Mucosa of descending colon (tissue), 3 donors: ENCODE data around the gene ATP5MC2. TPM values are rescaled to one million over a fixed set of nuclear protein-coding genes. Genes with fewer than 3 reads are reported as not detected.

Source experiments
- ATAC-seq: fragments of 200-7000 bp; cut with Tn5 transposase; one replicate; pipeline ENCODE4 v1.9.1; 2020; ENCODE audit warnings: mild to moderate bottlenecking, moderate library complexity
- DNase-seq, 3 donors: peaks; one replicate each; pipeline ENCODE4 v3.0.0-alpha.2; 2020
- H3K36me3 ChIP-seq: fragments of 200-600 bp; one replicate; pipeline ENCODE4 v1.8.0; 2021; ENCODE audit warnings: low read depth, mild to moderate bottlenecking
- H3K4me1 ChIP-seq: fragments of 200-600 bp; one replicate; pipeline ENCODE4 v1.8.0; 2021; ENCODE audit warnings: low read depth, mild to moderate bottlenecking
- H3K4me3 ChIP-seq: fragments of 200-600 bp; one replicate; pipeline ENCODE4 v1.8.0; 2021; ENCODE audit warnings: mild to moderate bottlenecking
- H3K9me3 ChIP-seq: fragments of 200-600 bp; one replicate; pipeline ENCODE4 v1.8.0; 2021; ENCODE audit warnings: mild to moderate bottlenecking
- intact Hi-C, 2 donors: fragments of 100-400 bp; cut with DNase I in 1 of 2; cut with micrococcal nuclease in 1 of 2; formaldehyde crosslinking; loops; one replicate each; pipeline versions ENCODE4 v1.11.0 to v1.11.1; 2022; cut with DNase I, micrococcal nuclease
- total RNA-seq, 3 donors: library from RNA; stranded (reverse); fragmentation: NEBNext Ultra II Directional in 2 of 3; extraction: Animal tissue kit (Norgen Biotek cat#: 25700) in 2 of 3; gene quantifications; one replicate each; pipeline versions ENCODE4 v1.2.1 to v1.2.4, GENCODE V29; 2021 to 2023
- TF ChIP-seq, protein P1 (sequence below): fragments of 200-600 bp; IDR thresholded peaks from one replicate; pipeline ENCODE4 v1.8.0; 2022; ENCODE audit warnings: antibody characterized with exemption, mild to moderate bottlenecking
- donor health status: DM: no; HTN: no; CAD: no; lungs with moderate emphysema.
- donor health status: DM: no; HTN: no; CAD: no.
- donor health status: DM: no; HTN: yes; CAD: no.

The ATP5MC2 gene
- total RNA-seq, 3 donors from 2014 or later = 328 to 354 (median 349) TPM

DNA sequence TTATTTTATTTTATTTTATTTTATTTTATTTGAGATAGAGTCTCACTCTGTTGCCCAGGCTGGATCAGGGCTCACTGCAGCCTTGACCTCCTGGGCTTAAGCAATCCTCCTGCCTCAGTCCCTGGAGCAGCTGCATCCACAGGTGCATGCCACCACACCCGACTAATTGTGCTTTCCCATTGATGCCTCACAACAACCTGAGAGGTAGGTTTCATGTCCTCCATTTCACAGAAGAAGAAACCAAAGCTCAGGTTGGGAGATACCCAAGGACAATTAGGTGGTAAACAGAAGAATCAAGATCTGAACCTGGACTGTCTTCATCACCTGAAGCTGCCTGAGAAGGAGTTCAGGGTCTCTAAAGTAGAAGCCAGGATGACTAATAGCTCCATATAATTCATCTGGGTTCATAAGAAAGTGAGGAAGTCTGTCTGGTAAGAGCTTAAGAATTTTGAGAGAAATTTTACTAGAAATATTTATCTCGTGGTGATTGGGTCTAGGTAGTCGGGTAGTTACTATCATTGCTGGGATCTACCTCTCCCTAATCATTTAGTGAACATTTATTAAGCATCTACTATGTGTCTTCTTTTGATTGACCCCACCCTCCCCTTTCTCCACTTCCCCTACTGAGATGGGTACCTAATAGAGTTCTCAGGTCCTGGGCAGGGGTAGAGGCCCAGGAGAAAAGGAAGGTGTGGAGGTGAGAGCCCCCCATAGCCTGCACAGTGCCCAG lies 23.2 kb upstream of the ATP5MC2 start:
- ATAC-seq (no peak), DNase-seq (no peak)
- peaks cover 8% of the 10 kb centered on the region for H3K4me1 ChIP-seq
- TF ChIP-seq, protein P1, sequence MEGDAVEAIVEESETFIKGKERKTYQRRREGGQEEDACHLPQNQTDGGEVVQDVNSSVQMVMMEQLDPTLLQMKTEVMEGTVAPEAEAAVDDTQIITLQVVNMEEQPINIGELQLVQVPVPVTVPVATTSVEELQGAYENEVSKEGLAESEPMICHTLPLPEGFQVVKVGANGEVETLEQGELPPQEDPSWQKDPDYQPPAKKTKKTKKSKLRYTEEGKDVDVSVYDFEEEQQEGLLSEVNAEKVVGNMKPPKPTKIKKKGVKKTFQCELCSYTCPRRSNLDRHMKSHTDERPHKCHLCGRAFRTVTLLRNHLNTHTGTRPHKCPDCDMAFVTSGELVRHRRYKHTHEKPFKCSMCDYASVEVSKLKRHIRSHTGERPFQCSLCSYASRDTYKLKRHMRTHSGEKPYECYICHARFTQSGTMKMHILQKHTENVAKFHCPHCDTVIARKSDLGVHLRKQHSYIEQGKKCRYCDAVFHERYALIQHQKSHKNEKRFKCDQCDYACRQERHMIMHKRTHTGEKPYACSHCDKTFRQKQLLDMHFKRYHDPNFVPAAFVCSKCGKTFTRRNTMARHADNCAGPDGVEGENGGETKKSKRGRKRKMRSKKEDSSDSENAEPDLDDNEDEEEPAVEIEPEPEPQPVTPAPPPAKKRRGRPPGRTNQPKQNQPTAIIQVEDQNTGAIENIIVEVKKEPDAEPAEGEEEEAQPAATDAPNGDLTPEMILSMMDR = no peak
- H3K4me3 ChIP-seq = no peak overlapping the region
- no peaks in the 10 kb centered on the region for H3K36me3 ChIP-seq
- no peaks in the 10 kb centered on the region for H3K9me3 ChIP-seq
- intact Hi-C loops = no loop called here

DNA sequence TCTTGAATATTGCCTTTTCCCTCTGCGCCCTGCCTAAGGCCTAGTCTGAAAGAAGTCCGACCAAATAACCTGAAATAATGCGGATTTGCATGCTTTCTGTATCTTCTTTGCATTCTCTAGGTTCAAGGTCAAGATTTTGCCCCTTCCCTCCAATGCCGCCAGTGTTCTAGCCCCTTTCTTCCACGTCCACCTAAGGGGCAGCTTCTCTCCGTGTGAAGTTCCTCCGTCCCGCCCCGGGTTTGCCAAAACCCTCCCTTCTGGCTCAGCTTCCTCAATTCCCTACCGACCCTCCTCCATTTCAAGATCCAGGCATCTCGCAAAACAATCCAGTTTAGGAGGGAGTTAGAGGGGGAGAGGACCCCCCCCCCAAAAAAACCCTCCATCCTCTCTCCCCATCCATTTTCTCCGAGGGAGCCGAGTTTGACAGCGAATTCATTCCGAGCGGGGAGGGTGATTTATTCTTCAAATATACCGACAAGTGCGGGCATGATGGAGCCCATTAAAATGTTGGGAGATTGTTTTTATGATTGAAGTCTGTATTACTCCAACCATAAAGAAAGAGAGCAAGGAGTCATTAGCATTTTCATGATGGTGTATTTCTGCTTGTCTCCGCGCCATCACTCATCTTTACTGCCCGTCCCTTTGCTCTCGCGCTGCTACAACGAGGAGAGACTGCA lies 20.9 kb upstream of the ATP5MC2 start:
- Histone ChIP-seq H3K4me3 (no peak overlapping the region), H3K4me1 (peaks cover 8% of the 10 kb centered on the region), H3K36me3 (no peaks in the 10 kb centered on the region), H3K9me3 (no peaks in the 10 kb centered on the region)
- TF ChIP-seq, protein P1 = no peak
- ATAC-seq = no peak
- intact Hi-C loops = no loop called here
- no peak for DNase-seq

DNA sequence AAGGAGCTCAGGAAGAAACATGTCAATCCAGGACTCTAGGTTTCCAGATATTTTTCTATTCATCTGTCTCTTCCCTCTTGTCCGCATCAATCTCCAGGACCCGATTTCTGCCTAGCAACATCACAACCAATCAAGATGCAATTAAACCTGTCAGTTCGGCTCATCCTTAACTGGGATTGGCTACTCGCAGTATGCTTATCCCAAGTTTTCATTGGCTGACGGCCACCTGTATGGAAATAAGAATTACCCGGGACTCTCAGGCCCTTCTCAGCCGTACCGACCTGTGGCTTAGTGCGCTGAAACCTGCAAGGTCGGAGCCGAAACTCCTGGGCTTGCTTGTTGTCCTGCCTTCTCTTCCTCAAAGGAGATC lies 20.4 kb upstream of the ATP5MC2 start:
- intact Hi-C loops = no loop called here
- H3K9me3 ChIP-seq = no peaks in the 10 kb centered on the region
- H3K36me3 ChIP-seq = no peaks in the 10 kb centered on the region
- H3K4me3 ChIP-seq = no peak overlapping the region
- TF ChIP-seq, protein P1 = no peak
- DNase-seq = peak; percentile 55 to 89 (median 56)
- H3K4me1 ChIP-seq = peaks cover 8% of the 10 kb centered on the region
- ATAC-seq = peak; percentile 98

DNA sequence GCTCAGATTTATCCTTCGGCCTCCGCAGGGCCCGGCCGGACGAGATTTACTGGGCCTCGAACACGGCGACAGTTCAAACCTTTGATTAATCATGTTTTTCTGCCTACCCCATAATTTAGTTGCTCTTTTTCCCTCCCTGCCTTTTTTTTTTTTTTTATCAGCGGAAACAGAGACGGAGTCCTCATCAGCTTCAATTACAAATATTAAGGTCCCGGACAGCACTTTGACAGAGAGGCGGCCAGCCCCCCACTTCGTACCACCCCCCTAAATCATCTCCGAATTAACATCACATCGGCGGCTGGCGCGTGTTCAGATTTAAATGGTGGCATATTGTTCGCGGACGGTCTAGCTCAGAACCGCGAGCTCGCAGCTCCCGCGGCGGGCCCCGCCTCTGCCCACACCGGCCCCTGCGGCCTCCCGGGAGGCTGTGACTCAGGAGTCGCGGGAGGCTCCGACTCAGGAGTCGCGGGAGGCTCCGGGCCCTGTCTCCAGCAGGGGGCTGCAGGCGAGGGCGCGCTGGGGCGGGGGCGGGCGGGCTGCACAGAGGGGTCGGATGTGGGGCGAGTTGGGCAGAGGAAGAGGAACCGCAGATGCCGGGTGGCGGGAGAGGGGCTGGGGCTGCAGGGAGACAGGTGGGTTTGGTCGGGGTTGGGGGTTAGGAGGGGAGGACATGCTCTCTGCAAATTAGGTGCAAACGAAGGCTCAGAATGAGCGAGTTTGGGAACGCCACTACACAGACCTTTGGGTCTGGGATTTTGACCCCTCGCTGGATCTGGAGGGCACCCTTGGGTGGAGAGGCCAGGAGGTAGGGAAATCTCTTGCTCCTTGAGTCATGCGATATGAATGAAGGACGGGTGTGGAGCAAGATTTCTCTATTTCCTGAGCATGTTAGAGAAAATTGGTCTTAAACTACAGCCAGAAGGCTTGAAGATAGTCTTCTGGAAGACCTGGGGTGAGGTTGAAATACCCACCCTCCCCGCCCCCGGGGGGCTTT lies 19.6 kb upstream of the ATP5MC2 start:
- H3K9me3 ChIP-seq = no peaks in the 10 kb centered on the region
- DNase-seq = peak in 2 of 3 donors; percentile 33 to 44
- TF ChIP-seq, protein P1 = no peak
- H3K36me3 ChIP-seq = no peaks in the 10 kb centered on the region
- intact Hi-C loops = no loop called here
- peak; percentile 52 for ATAC-seq
- no peak overlapping the region for H3K4me3 ChIP-seq
- H3K4me1 ChIP-seq = peaks cover 8% of the 10 kb centered on the region

DNA sequence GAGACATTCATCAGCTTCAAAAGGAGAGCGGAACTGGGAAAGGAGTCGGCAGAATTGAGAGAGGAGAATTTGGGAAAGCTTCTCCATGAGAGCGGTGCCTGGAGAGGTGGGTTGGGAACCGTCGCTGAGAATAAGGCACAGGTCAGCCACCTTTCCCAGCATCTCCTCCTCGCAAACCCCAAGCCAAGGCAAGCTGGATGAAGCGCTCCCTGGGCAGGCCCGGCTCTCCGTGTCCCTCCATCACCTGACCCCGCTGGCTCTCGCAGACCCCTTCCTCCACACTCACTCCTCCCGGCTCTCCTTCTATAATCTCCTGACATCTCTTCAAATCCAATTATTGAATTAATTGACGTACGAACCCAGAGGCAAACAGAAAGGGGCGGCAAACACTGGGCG lies 18.9 kb upstream of the ATP5MC2 start:
- Histone ChIP-seq H3K9me3 (no peaks in the 10 kb centered on the region), H3K36me3 (no peaks in the 10 kb centered on the region), H3K4me1 (peaks cover 8% of the 10 kb centered on the region), H3K4me3 (no peak overlapping the region)
- DNase-seq (no peak), ATAC-seq (no peak)
- TF ChIP-seq, protein P1 = no peak
- intact Hi-C loops = no loop called here
